ENCODE data around the gene SNX33. TPM values are rescaled to one million over a fixed set of nuclear protein-coding genes. Genes with fewer than 3 reads are reported as not detected.
"Not testable (repeated sequence)": the region's sequence is repeated elsewhere in the genome, so short reads cannot be mapped to it uniquely, and the experiment has no call there.

Gene SNX33
- total RNA-seq, 6 experiments from 2014 or later, result 23.3 to 28.1 (median 25.3) TPM

DNA sequence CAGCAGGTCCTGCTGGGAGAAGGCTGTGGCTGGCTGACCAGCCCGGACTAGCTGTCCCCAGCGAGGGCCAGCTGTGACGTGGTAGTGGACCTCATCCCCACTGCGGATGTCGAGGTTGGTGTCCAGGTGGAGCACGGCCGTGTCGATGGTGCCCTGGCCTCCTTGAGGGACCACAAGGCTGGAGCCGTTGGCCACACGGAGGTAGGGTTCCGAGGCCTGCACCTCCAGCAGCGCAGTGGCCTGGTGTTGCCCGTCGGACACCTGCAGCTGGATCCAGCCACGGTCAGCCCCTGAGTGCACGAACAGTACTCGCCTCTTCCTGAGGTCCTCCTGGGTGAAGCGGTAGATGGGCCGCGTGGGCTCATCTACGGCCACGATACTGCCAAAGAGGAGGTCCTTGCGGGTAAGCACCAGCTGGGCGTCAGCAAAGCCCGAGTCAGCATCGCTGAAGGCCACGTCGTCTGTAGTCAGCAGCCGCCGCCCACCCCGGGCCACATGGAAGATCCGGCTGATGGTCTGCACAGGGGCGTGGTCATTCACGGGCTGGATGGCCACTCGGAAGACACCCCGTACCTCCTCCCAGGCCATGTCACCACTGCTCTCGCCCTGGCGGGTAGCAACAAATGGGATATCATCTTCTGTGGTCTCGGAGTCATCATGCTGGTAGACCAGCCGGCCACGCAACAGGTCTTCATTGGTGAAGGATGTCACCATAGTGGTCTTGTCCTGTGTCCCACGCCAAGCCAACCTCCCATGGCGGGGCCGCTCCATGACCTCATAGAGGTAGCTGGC lies 40.0 kb downstream of the SNX33 start:
- Mint-ChIP-seq H3K9me3 (no peaks in the 10 kb centered on the region), H3K4me1 (ENCODE audit: low read depth) (peaks cover 7% of the 10 kb centered on the region), H3K27ac (no peak overlapping the region), H3K27me3 (ENCODE audit: insufficient read depth) (peaks cover 5% of the 10 kb centered on the region), H3K4me3 (no peak overlapping the region), H3K36me3 (ENCODE audit: low read depth) (peaks cover 19% of the 10 kb centered on the region)
- no peak for DNase-seq
- TF ChIP-seq, protein P1, sequence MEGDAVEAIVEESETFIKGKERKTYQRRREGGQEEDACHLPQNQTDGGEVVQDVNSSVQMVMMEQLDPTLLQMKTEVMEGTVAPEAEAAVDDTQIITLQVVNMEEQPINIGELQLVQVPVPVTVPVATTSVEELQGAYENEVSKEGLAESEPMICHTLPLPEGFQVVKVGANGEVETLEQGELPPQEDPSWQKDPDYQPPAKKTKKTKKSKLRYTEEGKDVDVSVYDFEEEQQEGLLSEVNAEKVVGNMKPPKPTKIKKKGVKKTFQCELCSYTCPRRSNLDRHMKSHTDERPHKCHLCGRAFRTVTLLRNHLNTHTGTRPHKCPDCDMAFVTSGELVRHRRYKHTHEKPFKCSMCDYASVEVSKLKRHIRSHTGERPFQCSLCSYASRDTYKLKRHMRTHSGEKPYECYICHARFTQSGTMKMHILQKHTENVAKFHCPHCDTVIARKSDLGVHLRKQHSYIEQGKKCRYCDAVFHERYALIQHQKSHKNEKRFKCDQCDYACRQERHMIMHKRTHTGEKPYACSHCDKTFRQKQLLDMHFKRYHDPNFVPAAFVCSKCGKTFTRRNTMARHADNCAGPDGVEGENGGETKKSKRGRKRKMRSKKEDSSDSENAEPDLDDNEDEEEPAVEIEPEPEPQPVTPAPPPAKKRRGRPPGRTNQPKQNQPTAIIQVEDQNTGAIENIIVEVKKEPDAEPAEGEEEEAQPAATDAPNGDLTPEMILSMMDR (IDR thresholded peaks at IDR 0.05), result no peak

GRCh38 chr15:75688278-75688557 lies 40.5 kb downstream of the SNX33 start:
- Mint-ChIP-seq H3K9me3 (no peaks in the 10 kb centered on the region), H3K4me3 (no peak overlapping the region), H3K36me3 (ENCODE audit: low read depth) (peaks cover 19% of the 10 kb centered on the region), H3K27ac (no peak overlapping the region), H3K4me1 (ENCODE audit: low read depth) (peaks cover 12% of the 10 kb centered on the region), H3K27me3 (ENCODE audit: insufficient read depth) (peaks cover 5% of the 10 kb centered on the region)
- TF ChIP-seq, protein P1 (IDR thresholded peaks at IDR 0.05), result no peak
- DNase-seq, result no peak

DNA sequence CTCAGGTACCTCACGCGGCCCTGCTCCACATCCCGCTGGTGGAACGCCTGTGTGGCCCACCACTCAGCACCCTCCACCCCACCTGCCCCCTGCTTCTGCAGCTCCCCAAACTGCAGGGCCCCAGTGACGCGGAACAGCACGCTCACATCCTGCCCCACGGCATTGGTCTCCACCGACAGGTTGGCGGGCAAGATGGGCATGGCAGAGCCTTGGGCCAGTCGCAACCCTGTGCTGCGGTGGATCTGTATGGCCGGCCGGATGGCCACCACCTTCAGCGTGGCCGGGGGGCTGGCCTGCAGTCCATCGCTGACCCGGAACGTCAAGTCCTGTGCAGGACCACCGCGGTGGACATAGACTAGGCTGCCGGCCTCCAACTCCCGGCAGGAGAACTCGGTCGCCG lies 41.1 kb downstream of the SNX33 start:
- Mint-ChIP-seq H3K9me3 (no peaks in the 10 kb centered on the region), H3K27ac (no peak overlapping the region), H3K27me3 (ENCODE audit: insufficient read depth) (peaks cover 5% of the 10 kb centered on the region), H3K4me1 (ENCODE audit: low read depth) (peaks cover 18% of the 10 kb centered on the region), H3K36me3 (ENCODE audit: low read depth) (peaks cover 19% of the 10 kb centered on the region), H3K4me3 (no peak overlapping the region)
- no peak for DNase-seq
- TF ChIP-seq, protein P1 (IDR thresholded peaks at IDR 0.05), result no peak

GRCh38 chr15:75689429-75689828 lies 41.7 kb downstream of the SNX33 start:
- not testable (repeated sequence) for H3K27me3 Mint-ChIP-seq (ENCODE audit: insufficient read depth)

DNA sequence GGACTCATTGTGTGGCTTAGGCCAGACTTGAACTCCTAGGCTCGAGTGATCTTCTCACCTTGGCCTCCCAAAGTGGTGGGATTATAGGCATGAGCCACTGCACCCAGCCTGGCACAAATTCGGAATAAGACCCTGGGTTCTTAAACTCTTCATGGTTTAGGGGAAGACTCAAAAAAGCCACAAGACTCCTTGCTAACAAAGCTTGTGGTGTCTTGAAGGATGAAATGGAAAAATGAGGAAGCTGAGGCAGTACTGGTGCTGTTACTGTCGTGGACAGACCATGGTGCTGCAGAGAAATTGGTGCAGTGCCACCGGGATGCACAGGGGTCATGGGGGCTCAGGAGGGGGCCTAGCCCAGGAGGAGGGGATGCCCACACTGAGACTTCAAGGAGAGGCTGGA lies 44.6 kb downstream of the SNX33 start:
- not testable (repeated sequence) for H3K27me3 Mint-ChIP-seq (ENCODE audit: insufficient read depth); DNase-seq; H3K9me3 Mint-ChIP-seq
- peaks cover 51% of the 10 kb centered on the region for H3K4me1 Mint-ChIP-seq (ENCODE audit: low read depth)
- H3K4me3 Mint-ChIP-seq, result peak overlapping the region; percentile 7
- H3K27ac Mint-ChIP-seq, result peak overlapping the region; percentile 73
- H3K36me3 Mint-ChIP-seq (ENCODE audit: low read depth), result peaks cover 30% of the 10 kb centered on the region

More at GRCh38 chr15:75689429-75689828, 41.7 kb downstream of the SNX33 start:
- H3K9me3 Mint-ChIP-seq, DNase-seq, H3K27ac Mint-ChIP-seq, H3K4me3 Mint-ChIP-seq: not testable (repeated sequence)
- Mint-ChIP-seq H3K36me3 (ENCODE audit: low read depth) (peaks cover 19% of the 10 kb centered on the region), H3K4me1 (ENCODE audit: low read depth) (peaks cover 24% of the 10 kb centered on the region)

DNA sequence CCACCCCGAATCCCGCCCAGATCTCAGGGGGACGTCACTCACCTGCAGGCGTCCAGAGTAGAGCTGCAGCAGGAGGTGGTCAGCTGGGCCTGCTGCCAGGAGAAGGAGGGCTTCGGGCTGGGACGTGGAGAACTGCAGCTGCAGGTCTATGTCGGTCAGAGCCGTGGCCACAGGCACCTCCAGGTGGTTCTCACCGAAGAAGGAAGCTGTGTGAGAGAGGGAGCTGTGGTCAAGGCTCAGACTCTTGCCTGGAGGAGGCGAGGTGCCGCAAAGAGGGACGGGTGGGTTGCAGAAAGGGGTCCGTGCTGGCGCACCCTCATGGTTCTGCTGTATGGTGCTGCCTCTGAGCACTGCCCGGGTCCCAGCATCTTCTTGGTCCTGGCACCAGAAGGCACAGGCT lies 45.3 kb downstream of the SNX33 start:
- Mint-ChIP-seq H3K27ac (peak overlapping the region; percentile 92), H3K4me3 (peak overlapping the region; percentile 50), H3K4me1 (ENCODE audit: low read depth) (peaks cover 58% of the 10 kb centered on the region), H3K36me3 (ENCODE audit: low read depth) (peaks cover 27% of the 10 kb centered on the region)
- DNase-seq; H3K27me3 Mint-ChIP-seq (ENCODE audit: insufficient read depth); H3K9me3 Mint-ChIP-seq: not testable (repeated sequence)

DNA sequence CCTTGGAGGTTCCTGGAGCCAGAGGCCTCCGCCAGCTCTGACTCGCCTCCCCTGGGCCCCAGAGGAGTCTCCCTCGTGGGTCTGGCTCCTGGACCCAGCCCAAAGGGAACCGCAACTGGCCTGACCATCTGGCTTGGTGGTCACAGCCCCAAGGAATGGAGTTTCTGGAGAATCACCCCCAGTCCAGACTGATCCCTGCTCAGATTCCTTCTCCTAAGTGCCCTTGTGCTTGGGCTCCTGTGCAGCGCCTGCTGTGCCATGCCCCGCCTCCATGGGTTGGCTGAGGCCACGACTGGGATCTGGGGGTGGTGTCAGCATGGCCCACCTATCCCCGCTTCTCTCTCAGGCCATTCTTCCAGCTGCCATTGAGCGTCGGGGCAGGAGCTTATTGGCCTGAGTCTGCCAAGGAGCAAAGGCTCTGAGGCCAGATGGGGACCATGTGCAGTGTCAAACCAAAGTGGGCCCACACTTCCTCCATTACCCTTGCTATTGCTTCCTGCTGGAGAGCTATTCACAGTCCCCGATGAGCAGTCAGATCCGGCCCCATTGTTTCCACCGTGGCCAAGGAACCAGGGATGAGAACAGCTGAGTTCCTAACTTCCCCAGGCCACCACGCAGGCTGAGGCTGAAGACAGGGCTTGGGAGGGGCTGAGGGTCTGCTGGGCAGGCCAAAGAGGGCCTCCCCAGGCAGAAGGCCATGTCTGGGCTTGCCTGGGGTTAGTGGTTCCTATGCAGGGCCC lies 46.0 kb downstream of the SNX33 start:
- Mint-ChIP-seq H3K4me3 (peak overlapping the region; percentile 50), H3K36me3 (ENCODE audit: low read depth) (peaks cover 24% of the 10 kb centered on the region), H3K9me3 (no peaks in the 10 kb centered on the region), H3K27ac (peak overlapping the region; percentile 92), H3K27me3 (ENCODE audit: insufficient read depth) (peaks cover 4% of the 10 kb centered on the region), H3K4me1 (ENCODE audit: low read depth) (peaks cover 59% of the 10 kb centered on the region)
- TF ChIP-seq, protein P1 (IDR thresholded peaks at IDR 0.05), result no peak
- peak; percentile 42 for DNase-seq
